HEK293 (cell line): ENCODE data around the gene TMEM271.

Experiments
- CTCF ChIA-PET: fragments of 350-600 bp; formaldehyde crosslinking; extraction: SDS; loops from one replicate; lab custom pipeline; 2021; ENCODE audit warnings: antibody characterized with exemption; lab: Yijun Ruan, JAX
- POLR2A ChIA-PET: fragments of 300-600 bp; formaldehyde crosslinking; extraction: SDS; loops from one replicate; lab custom pipeline; 2020; ENCODE audit warnings: antibody characterized with exemption, inconsistent platforms; lab: Yijun Ruan, JAX
- H3K27ac ChIP-seq: fragments of 200-500 bp; sonication (Bioruptor generic); 2 replicates; pipeline ENCODE4 v1.5.1; 2014; ENCODE audit warnings: low read depth, low read length, control low read depth, inconsistent platforms; ENCODE audit errors: extremely low read depth
- H3K36me3 ChIP-seq, 2 experiments: fragments of 200-500 bp in 1 of 2; sonication (Bioruptor generic) in 1 of 2; 1 replicate in 1 of 2; 2 replicates in 1 of 2; pipeline ENCODE4 v1.5.1; 2014 to 2017; ENCODE audit warnings: inconsistent platforms in 2 of 2, low read length in 2 of 2; ENCODE audit not compliant: control insufficient read depth in 2 of 2, insufficient read depth in 1 of 2
- H3K4me1 ChIP-seq: fragments of 200-500 bp; sonication (Bioruptor generic); 2 replicates; pipeline ENCODE4 v1.5.1; 2014; ENCODE audit warnings: mild to moderate bottlenecking, low read length, inconsistent platforms; ENCODE audit not compliant: control insufficient read depth, insufficient read depth
- H3K4me3 ChIP-seq: 2 replicates; pipeline ENCODE4 v1.5.1; 2011; ENCODE audit warnings: low read depth, mild to moderate bottlenecking, control low read depth, low read length, moderate library complexity
- H3K9me3 ChIP-seq: fragments of 200-500 bp; sonication (Bioruptor generic); 2 replicates; pipeline ENCODE4 v1.5.1; 2014; ENCODE audit warnings: low read depth, low read length, inconsistent platforms; ENCODE audit not compliant: control insufficient read depth, insufficient read depth
- BCL11B ChIP-seq: fragments of 450-650 bp; formaldehyde crosslinking; IDR thresholded peaks from 2 replicates; pipeline ENCODE4 v1.5.1; 2016; ENCODE audit warnings: low read depth, missing biosample characterization, missing genetic modification characterization
- HOXA7 ChIP-seq: sonication (generic); formaldehyde crosslinking; IDR thresholded peaks from 2 replicates; pipeline ENCODE4 v1.8.1; 2022; ENCODE audit warnings: missing genetic modification reagents, borderline replicate concordance
- KLF10 ChIP-seq: fragments of 450-650 bp; IDR thresholded peaks from 2 replicates; pipeline ENCODE4 v1.5.1; 2018; ENCODE audit warnings: missing biosample characterization, mild to moderate bottlenecking, missing genetic modification characterization
- SCRT2 ChIP-seq: fragments of 450-650 bp; formaldehyde crosslinking; IDR thresholded peaks from 2 replicates; pipeline ENCODE4 v1.5.1; 2016; ENCODE audit warnings: missing biosample characterization, missing genetic modification characterization
- SP3 ChIP-seq: fragments of 450-650 bp; formaldehyde crosslinking; IDR thresholded peaks from 2 replicates; pipeline ENCODE4 v1.5.1; 2016; ENCODE audit warnings: missing biosample characterization, missing genetic modification characterization
- YY2 ChIP-seq: fragments of 450-650 bp; formaldehyde crosslinking; IDR thresholded peaks from 2 replicates; pipeline ENCODE4 v1.5.1; 2016; ENCODE audit warnings: missing biosample characterization, missing genetic modification characterization
- ZBTB20 ChIP-seq: fragments of 450-650 bp; formaldehyde crosslinking; IDR thresholded peaks from 2 replicates; pipeline ENCODE4 v1.5.1; 2016; ENCODE audit warnings: missing biosample characterization, missing genetic modification characterization
- ZFP69B ChIP-seq: fragments of 450-650 bp; formaldehyde crosslinking; IDR thresholded peaks from 2 replicates; pipeline ENCODE4 v1.5.1; 2016; ENCODE audit warnings: missing biosample characterization, missing genetic modification characterization
- ZNF114 ChIP-seq: fragments of 450-650 bp; formaldehyde crosslinking; IDR thresholded peaks from 2 replicates; pipeline ENCODE4 v1.5.0; 2017; ENCODE audit warnings: missing biosample characterization, missing genetic modification characterization
- ZNF16 ChIP-seq: fragments of 450-650 bp; formaldehyde crosslinking; IDR thresholded peaks from 2 replicates; pipeline ENCODE4 v1.5.1; 2016; ENCODE audit warnings: low read depth, missing biosample characterization, missing genetic modification characterization
- ZNF169 ChIP-seq: fragments of 450-650 bp; formaldehyde crosslinking; IDR thresholded peaks from 2 replicates; pipeline ENCODE4 v1.5.1; 2016; ENCODE audit warnings: missing biosample characterization, missing genetic modification characterization
- ZNF221 ChIP-seq: fragments of 450-650 bp; formaldehyde crosslinking; IDR thresholded peaks from 2 replicates; pipeline ENCODE4 v1.5.1; 2017; ENCODE audit warnings: missing biosample characterization, missing genetic modification characterization, borderline replicate concordance
- ZNF341 ChIP-seq: fragments of 450-650 bp; formaldehyde crosslinking; IDR thresholded peaks from 2 replicates; pipeline ENCODE4; 2016; ENCODE audit warnings: low read depth, missing biosample characterization, missing genetic modification characterization
- ZNF350 ChIP-seq: fragments of 450-650 bp; formaldehyde crosslinking; IDR thresholded peaks from 2 replicates; pipeline ENCODE4 v1.5.0; 2017; ENCODE audit warnings: missing biosample characterization, mild to moderate bottlenecking, missing genetic modification characterization
- ZNF404 ChIP-seq: fragments of 450-650 bp; formaldehyde crosslinking; IDR thresholded peaks from 2 replicates; pipeline ENCODE4 v1.5.1; 2017; ENCODE audit warnings: missing biosample characterization, missing genetic modification characterization
- ZNF510 ChIP-seq: fragments of 450-650 bp; formaldehyde crosslinking; IDR thresholded peaks from 2 replicates; pipeline ENCODE4 v1.5.1; 2018; ENCODE audit warnings: mild to moderate bottlenecking, missing genetic modification characterization, missing biosample characterization; ENCODE audit not compliant: insufficient replicate concordance
- ZNF558 ChIP-seq: fragments of 450-650 bp; formaldehyde crosslinking; IDR thresholded peaks from 2 replicates; pipeline ENCODE4 v1.5.1; 2016; ENCODE audit warnings: missing biosample characterization, missing genetic modification characterization
- ZNF629 ChIP-seq: fragments of 450-650 bp; formaldehyde crosslinking; IDR thresholded peaks from 2 replicates; pipeline ENCODE4 v1.5.1; 2017; ENCODE audit warnings: missing biosample characterization, missing genetic modification characterization
- ZNF639 ChIP-seq: fragments of 450-650 bp; formaldehyde crosslinking; IDR thresholded peaks from 2 replicates; pipeline ENCODE4 v1.5.1; 2016; ENCODE audit warnings: missing biosample characterization, missing genetic modification characterization
- ZNF704 ChIP-seq: fragments of 450-650 bp; formaldehyde crosslinking; IDR thresholded peaks from 2 replicates; pipeline ENCODE4 v1.5.1; 2016; ENCODE audit warnings: missing biosample characterization, missing genetic modification characterization
- ZNF707 ChIP-seq: fragments of 450-650 bp; formaldehyde crosslinking; IDR thresholded peaks from 2 replicates; pipeline ENCODE4 v1.5.1; 2016; ENCODE audit warnings: missing biosample characterization, missing genetic modification characterization

The TMEM271 gene

GRCh38 chr4:530017-530781, 45.9 kb downstream of the TMEM271 start:
- Histone ChIP-seq H3K4me3 (no peak overlapping the region), H3K9me3 (no peaks in the 10 kb centered on the region), H3K27ac (no peak overlapping the region), H3K36me3 (peaks cover 0 to 93% of the 10 kb centered on the region in 2 experiments; a peak in 1 of 3 replicates), H3K4me1 (no peaks in the 10 kb centered on the region)
- TF ChIP-seq ZNF629 (tag by site-specific recombination) (no peak), YY2 (tag by site-specific recombination) (no peak), ZNF169 (no peak), ZNF639 (no peak)
- ChIA-PET CTCF (interaction anchor here (0.7 kb wide), 1 partner anchor 221 kb away, joined by 3 read pairs; no protein-coding TSS in a partner anchor), POLR2A (no interaction called here)

- TF ChIP-seq BCL11B (tag by site-specific recombination) (no peak), ZNF404 (tag by site-specific recombination) (no peak)
- TF ChIP-seq, all 188 proteins: peak for 0
- no peaks in the 10 kb centered on the region for H3K4me1 ChIP-seq
- H3K9me3 ChIP-seq: no peaks in the 10 kb centered on the region
- CTCF ChIA-PET: no interaction called here
- H3K4me3 ChIP-seq: no peak overlapping the region
- H3K27ac ChIP-seq: no peak overlapping the region
- POLR2A ChIA-PET: no interaction called here
- peaks cover 0 to 93% of the 10 kb centered on the region in 2 experiments; a peak in 1 of 3 replicates for H3K36me3 ChIP-seq
These were observed 46.5 kb downstream of the TMEM271 start for GRCh38 chr4:529563-529962.

GRCh38 chr4:528835-529234, 47.3 kb downstream of the TMEM271 start:
- ChIA-PET POLR2A (no interaction called here), CTCF (no interaction called here)
- Histone ChIP-seq H3K4me3 (no peak overlapping the region), H3K4me1 (no peaks in the 10 kb centered on the region), H3K9me3 (no peaks in the 10 kb centered on the region), H3K36me3 (peaks cover 0 to 95% of the 10 kb centered on the region in 2 experiments; a peak in 1 of 3 replicates), H3K27ac (no peak overlapping the region)
- TF ChIP-seq KLF10 (tag by site-specific recombination): no peak
- TF ChIP-seq SCRT2 (tag by site-specific recombination): no peak
- TF ChIP-seq HOXA7 (CRISPR knock-in tag): no peak
- no peak for TF ChIP-seq ZNF114 (tag by site-specific recombination)
- no peak for TF ChIP-seq SP3 (tag by site-specific recombination)
- no peak for TF ChIP-seq ZNF510 (tag by site-specific recombination)
- TF ChIP-seq ZNF350: no peak
- no peak for TF ChIP-seq ZNF704 (tag by site-specific recombination)

- H3K4me3 ChIP-seq: no peak overlapping the region
- POLR2A ChIA-PET: no interaction called here
- CTCF ChIA-PET: no interaction called here
- peaks cover 0 to 95% of the 10 kb centered on the region in 2 experiments; a peak in 1 of 3 replicates for H3K36me3 ChIP-seq
- H3K27ac ChIP-seq: no peak overlapping the region
- TF ChIP-seq ZNF16 (no peak), ZBTB20 (tag by site-specific recombination) (no peak), ZNF221 (tag by site-specific recombination) (no peak), ZNF558 (no peak), KLF10 (tag by site-specific recombination) (no peak), ZNF341 (tag by site-specific recombination) (no peak), ZNF707 (no peak), ZFP69B (no peak)
- H3K9me3 ChIP-seq: no peaks in the 10 kb centered on the region
- no peaks in the 10 kb centered on the region for H3K4me1 ChIP-seq
These were observed 47.8 kb downstream of the TMEM271 start for GRCh38 chr4:528296-528695.
